HepG2 (cell line): Measurements from ENCODE around the gene SNED1. TPM values are rescaled to one million over a fixed set of nuclear protein-coding genes. Genes with fewer than 3 reads are reported as not detected.

Experiments
- BRF2 ChIP-seq: sonication (generic); formaldehyde crosslinking; IDR thresholded peaks from 2 replicates; pipeline ENCODE4 v1.8.1; 2022; ENCODE audit warnings: mild to moderate bottlenecking, missing genetic modification reagents
- HIC2 ChIP-seq: sonication (generic); formaldehyde crosslinking; IDR thresholded peaks from 2 replicates; pipeline ENCODE4 v1.9.0; 2022; ENCODE audit warnings: low read depth, missing genetic modification reagents
- HMGXB4 ChIP-seq, 2 experiments: sonication (generic) in 1 of 2; formaldehyde crosslinking in 1 of 2; IDR thresholded peaks; 2 replicates each; pipeline versions ENCODE4 v1.4.0 to v1.6.1; 2018 to 2020; ENCODE audit warnings: missing genetic modification reagents in 2 of 2, borderline replicate concordance in 1 of 2, low read depth in 1 of 2, mild to moderate bottlenecking in 1 of 2, missing biosample characterization in 1 of 2
- HNRNPLL ChIP-seq: fragments of 200-400 bp; formaldehyde crosslinking; IDR thresholded peaks from 2 replicates; pipeline ENCODE4 v1.6.1; 2017; ENCODE audit warnings: mild to moderate bottlenecking, low read depth, low read length; ENCODE audit not compliant: poor library complexity, severe bottlenecking
- HOXA5 ChIP-seq: sonication (generic); formaldehyde crosslinking; IDR thresholded peaks from 2 replicates; pipeline ENCODE4 v1.4.0; 2020; ENCODE audit warnings: missing genetic modification reagents
- MAZ ChIP-seq, 2 experiments: sonication (generic) in 1 of 2; formaldehyde crosslinking in 1 of 2; IDR thresholded peaks; 2 replicates each; pipeline versions ENCODE4 v1.5.0 to v1.6.1; 2012 to 2020; ENCODE audit warnings: low read depth in 2 of 2, mild to moderate bottlenecking in 2 of 2, borderline replicate concordance in 1 of 2, improper control_type of control experiment in 1 of 2, low read length in 1 of 2, missing genetic modification reagents in 1 of 2, moderate library complexity in 1 of 2
- NR3C1 ChIP-seq: sonication (generic); formaldehyde crosslinking; IDR thresholded peaks from 2 replicates; pipeline ENCODE4 v1.4.0; 2020; ENCODE audit warnings: missing genetic modification reagents
- SMC3 ChIP-seq: IDR thresholded peaks from 2 replicates; pipeline ENCODE4 v1.6.1; 2011; ENCODE audit warnings: low read length, improper control_type of control experiment
- TBP ChIP-seq: sonication (generic); formaldehyde crosslinking; IDR thresholded peaks from 2 replicates; pipeline ENCODE4 v1.5.0; 2020; ENCODE audit warnings: missing genetic modification reagents
- TBX3 ChIP-seq: fragments of 450-650 bp; IDR thresholded peaks from 2 replicates; pipeline ENCODE4 v1.6.1; 2017; ENCODE audit warnings: antibody characterized with exemption, mild to moderate bottlenecking, inconsistent platforms, borderline replicate concordance
- TIGD3 ChIP-seq: sonication (generic); formaldehyde crosslinking; IDR thresholded peaks from 2 replicates; pipeline ENCODE4 v1.5.1; 2020; ENCODE audit warnings: mild to moderate bottlenecking, missing genetic modification reagents, borderline replicate concordance
- ZBTB44 ChIP-seq: sonication (generic); formaldehyde crosslinking; IDR thresholded peaks from 2 replicates; pipeline ENCODE4 v1.4.0; 2020; ENCODE audit warnings: missing genetic modification reagents
- ZNF143 ChIP-seq: sonication (generic); formaldehyde crosslinking; IDR thresholded peaks from 2 replicates; pipeline ENCODE4 v1.4.0; 2020; ENCODE audit warnings: missing genetic modification reagents
- ZNF160 ChIP-seq: sonication (generic); formaldehyde crosslinking; IDR thresholded peaks from 2 replicates; pipeline ENCODE4 v1.8.0; 2022; ENCODE audit warnings: mild to moderate bottlenecking, inconsistent platforms, missing genetic modification reagents
- ZNF234 ChIP-seq: sonication (generic); formaldehyde crosslinking; conservative IDR thresholded peaks from 2 replicates; pipeline ENCODE4 v1.5.1; 2020; ENCODE audit warnings: mild to moderate bottlenecking, missing genetic modification reagents
- ZNF501 ChIP-seq: sonication (generic); formaldehyde crosslinking; IDR thresholded peaks from 2 replicates; pipeline ENCODE4 v1.5.1; 2020; ENCODE audit warnings: mild to moderate bottlenecking, moderate library complexity, missing genetic modification reagents
- ZNF550 ChIP-seq: sonication (generic); formaldehyde crosslinking; IDR thresholded peaks from 2 replicates; pipeline ENCODE4 v1.4.0; 2020; ENCODE audit warnings: mild to moderate bottlenecking, missing genetic modification reagents, borderline replicate concordance
- ZNF598 ChIP-seq: sonication (generic); formaldehyde crosslinking; IDR thresholded peaks from 2 replicates; pipeline ENCODE4 v1.5.1; 2020; ENCODE audit warnings: mild to moderate bottlenecking, missing genetic modification reagents, borderline replicate concordance
- ZNF660 ChIP-seq: sonication (generic); formaldehyde crosslinking; IDR thresholded peaks from 2 replicates; pipeline ENCODE4 v1.5.1; 2020; ENCODE audit warnings: mild to moderate bottlenecking, low read depth, missing genetic modification reagents, borderline replicate concordance
- ZSCAN21 ChIP-seq: sonication (generic); formaldehyde crosslinking; IDR thresholded peaks from 2 replicates; pipeline ENCODE4 v1.8.0; 2022; ENCODE audit warnings: mild to moderate bottlenecking, missing genetic modification reagents, moderate library complexity, borderline replicate concordance
- polyA plus RNA-seq, 8 experiments: library from polyadenylated mRNA; depleted of rRNA in 3 of 8; stranded (reverse) in 7 of 8; unstranded in 1 of 8; fragments of >200 nt; fragmentation: Illumina TruSeq in 4 of 8; extraction: Trizol in 4 of 8; gene quantifications; 2 replicates each; pipeline versions ENCODE4 v1.2.1 to v1.2.3, GENCODE V29; 2011 to 2016; ENCODE audit warnings: low read depth in 4 of 8, missing spikeins in 1 of 8, mixed read lengths in 1 of 8; ENCODE audit not compliant: insufficient read depth in 1 of 8
- total RNA-seq, 5 experiments: library from RNA; depleted of rRNA; stranded (reverse); fragments of >200 nt; fragmentation: Illumina TruSeq; extraction: Trizol; gene quantifications; 2 replicates each; pipeline ENCODE4 v1.2.3, GENCODE V29; 2016; ENCODE audit warnings: low read depth in 1 of 5

Gene SNED1
- total and polyA plus RNA-seq, 2 of the 13 experiments (the other 11 are each of a cell fraction or from before 2014, with no cell fraction given): 0.15 to 0.65 TPM

GRCh38 chr2:240966906-240967680 is 31.3 kb upstream of the SNED1 start (continued):
- no peak for TF ChIP-seq TBP
- peak; percentile 46; the same call in 1 of the 2 replicates for TF ChIP-seq ZNF598
- peak in 1 of 2 experiments; percentile 66; a peak in 1 of 4 replicates for TF ChIP-seq HMGXB4 (CRISPR knock-in tag; IDR thresholded peaks at IDR 0.05; ENCODE audit: borderline replicate concordance in 1 of 2, low read depth in 1 of 2)
- peak; percentile 15 for TF ChIP-seq HNRNPLL
- no peak for TF ChIP-seq ZNF501 (CRISPR knock-in tag)
- TF ChIP-seq ZNF160 (CRISPR knock-in tag): no peak
- TF ChIP-seq BRF2 (CRISPR knock-in tag): no peak
- TF ChIP-seq MAZ (IDR thresholded peaks at IDR 0.05; ENCODE audit: borderline replicate concordance, low read depth, low read length): no peak
- TF ChIP-seq MAZ (CRISPR knock-in tag; IDR thresholded peaks at IDR 0.05; ENCODE audit: low read depth): no peak; the same call in 1 of the 2 replicates
- peak; percentile 55 for TF ChIP-seq ZSCAN21 (CRISPR knock-in tag)
- no peak for TF ChIP-seq NR3C1 (CRISPR knock-in tag)
- TF ChIP-seq HIC2 (CRISPR knock-in tag): 0 out of 2 replicates have a peak, but pooled peaks have one; percentile 82
- TF ChIP-seq ZNF660: no peak
- no peak for TF ChIP-seq HOXA5 (CRISPR knock-in tag)
- no peak for TF ChIP-seq ZNF143 (CRISPR knock-in tag)
- no peak for TF ChIP-seq SMC3
- no peak for TF ChIP-seq TBX3
- TF ChIP-seq ZNF234 (CRISPR knock-in tag): no peak
- TF ChIP-seq TIGD3: no peak
- TF ChIP-seq ZNF550: no peak
- no peak for TF ChIP-seq ZBTB44 (CRISPR knock-in tag)
